Spleen (tissue), 7 donors: ENCODE results near the gene CXCL14.

Source experiments
- CTCF ChIP-seq, 11 experiments: fragments of 200-600 bp in 7 of 11; fragments of 450-650 bp in 4 of 11; sonication (generic) in 4 of 11; IDR thresholded peaks in 8 of 11; conservative IDR thresholded peaks in 3 of 11; 1 replicate in 7 of 11; 2 replicates in 4 of 11; pipeline versions ENCODE4 v1.4.0 to v1.8.0; 2016 to 2021; ENCODE audit warnings: antibody characterized with exemption in 11 of 11, inconsistent platforms in 4 of 11, mild to moderate bottlenecking in 1 of 11
- POLR2A ChIP-seq, 3 donors: fragments of 450-650 bp; IDR thresholded peaks; one replicate each; pipeline ENCODE4 v1.5.1; 2017; ENCODE audit warnings: antibody characterized with exemption in 3 of 3, mild to moderate bottlenecking in 1 of 3
- POLR2AphosphoS5 ChIP-seq, 3 donors: sonication (generic); formaldehyde crosslinking; IDR thresholded peaks; one replicate each; pipeline ENCODE4 v1.5.1; 2017; ENCODE audit warnings: antibody characterized with exemption in 3 of 3
- donor health status: DM: no; HTN: no; CAD: no; lungs with moderate emphysema.
- donor health status: DM: no; HTN: no; CAD: no.
- donor health status: DM: no; HTN: no; CAD: no.

GRCh38 chr5:135609981-135610380, 31.2 kb upstream of the CXCL14 start:
- TF ChIP-seq CTCF (IDR thresholded peaks at IDR 0.05 in 8 of 11, conservative IDR thresholded peaks at IDR 0.05 in 3 of 11), result no peak
- no peak for TF ChIP-seq POLR2A (IDR thresholded peaks at IDR 0.05)
- no peak for TF ChIP-seq POLR2AphosphoS5 (IDR thresholded peaks at IDR 0.05)
